ENCODE measurements around the gene SMIM31. TPM values are rescaled to one million over a fixed set of nuclear protein-coding genes. Genes with fewer than 3 reads are reported as not detected.

SMIM31 gene
- total and polyA plus RNA-seq, 3 donors from 2014 or later: not detected

DNA sequence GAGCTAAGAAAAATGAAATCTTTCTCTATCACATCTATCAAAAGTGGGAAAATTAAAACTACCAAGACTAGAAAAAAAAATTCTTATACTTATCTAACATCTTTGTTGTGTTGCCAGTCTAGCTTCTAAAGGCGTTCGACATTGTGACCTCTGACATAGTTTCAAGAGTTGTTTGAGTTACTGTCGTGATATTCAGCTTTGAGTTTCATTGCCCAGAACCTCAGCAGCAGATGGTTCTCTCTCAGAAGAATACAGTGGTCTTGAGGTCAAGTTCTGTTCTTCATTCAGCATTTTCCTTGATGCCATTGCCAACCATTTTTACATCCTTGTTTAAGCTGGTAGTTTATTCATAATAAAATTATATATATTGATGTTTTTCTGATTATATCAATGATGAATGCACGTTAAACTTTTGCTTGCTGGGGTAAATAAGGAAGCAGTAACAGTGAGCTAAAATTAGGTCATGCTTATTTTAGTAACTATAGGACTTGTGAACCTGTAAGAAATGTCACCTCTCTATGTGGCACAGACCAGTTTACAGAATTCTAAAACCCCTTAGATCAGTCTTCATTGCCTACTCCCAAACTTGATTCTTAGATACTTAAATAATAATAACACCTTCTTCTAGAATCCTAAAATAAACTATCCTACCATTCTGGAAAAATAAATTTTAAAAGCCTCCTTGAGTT lies 23.1 kb upstream of the SMIM31 start:
- Histone ChIP-seq H3K4me3 (no peak overlapping the region), H3K9me3 (no peaks in the 10 kb centered on the region), H3K27ac (no peak overlapping the region), H3K27me3 (no peaks in the 10 kb centered on the region), H3K4me1 (no peaks in the 10 kb centered on the region), H3K36me3 (ENCODE audit: low read depth, missing control alignments) (no peaks in the 10 kb centered on the region)
- DNase-seq: no peak
- 55 to 65% methylated on average over 4 of the region's 4 CpGs for WGBS, 2 donors
- intact Hi-C loops (cut with DNase I; ENCODE audit: low total_unique reads): loop anchor here (10.0 kb wide), 1 partner anchor 1176 kb away; no protein-coding TSS in a partner anchor
- TF ChIP-seq POLR2A (IDR thresholded peaks at IDR 0.05): no peak
- TF ChIP-seq, protein P1, sequence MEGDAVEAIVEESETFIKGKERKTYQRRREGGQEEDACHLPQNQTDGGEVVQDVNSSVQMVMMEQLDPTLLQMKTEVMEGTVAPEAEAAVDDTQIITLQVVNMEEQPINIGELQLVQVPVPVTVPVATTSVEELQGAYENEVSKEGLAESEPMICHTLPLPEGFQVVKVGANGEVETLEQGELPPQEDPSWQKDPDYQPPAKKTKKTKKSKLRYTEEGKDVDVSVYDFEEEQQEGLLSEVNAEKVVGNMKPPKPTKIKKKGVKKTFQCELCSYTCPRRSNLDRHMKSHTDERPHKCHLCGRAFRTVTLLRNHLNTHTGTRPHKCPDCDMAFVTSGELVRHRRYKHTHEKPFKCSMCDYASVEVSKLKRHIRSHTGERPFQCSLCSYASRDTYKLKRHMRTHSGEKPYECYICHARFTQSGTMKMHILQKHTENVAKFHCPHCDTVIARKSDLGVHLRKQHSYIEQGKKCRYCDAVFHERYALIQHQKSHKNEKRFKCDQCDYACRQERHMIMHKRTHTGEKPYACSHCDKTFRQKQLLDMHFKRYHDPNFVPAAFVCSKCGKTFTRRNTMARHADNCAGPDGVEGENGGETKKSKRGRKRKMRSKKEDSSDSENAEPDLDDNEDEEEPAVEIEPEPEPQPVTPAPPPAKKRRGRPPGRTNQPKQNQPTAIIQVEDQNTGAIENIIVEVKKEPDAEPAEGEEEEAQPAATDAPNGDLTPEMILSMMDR (IDR thresholded peaks at IDR 0.05): no peak

DNA sequence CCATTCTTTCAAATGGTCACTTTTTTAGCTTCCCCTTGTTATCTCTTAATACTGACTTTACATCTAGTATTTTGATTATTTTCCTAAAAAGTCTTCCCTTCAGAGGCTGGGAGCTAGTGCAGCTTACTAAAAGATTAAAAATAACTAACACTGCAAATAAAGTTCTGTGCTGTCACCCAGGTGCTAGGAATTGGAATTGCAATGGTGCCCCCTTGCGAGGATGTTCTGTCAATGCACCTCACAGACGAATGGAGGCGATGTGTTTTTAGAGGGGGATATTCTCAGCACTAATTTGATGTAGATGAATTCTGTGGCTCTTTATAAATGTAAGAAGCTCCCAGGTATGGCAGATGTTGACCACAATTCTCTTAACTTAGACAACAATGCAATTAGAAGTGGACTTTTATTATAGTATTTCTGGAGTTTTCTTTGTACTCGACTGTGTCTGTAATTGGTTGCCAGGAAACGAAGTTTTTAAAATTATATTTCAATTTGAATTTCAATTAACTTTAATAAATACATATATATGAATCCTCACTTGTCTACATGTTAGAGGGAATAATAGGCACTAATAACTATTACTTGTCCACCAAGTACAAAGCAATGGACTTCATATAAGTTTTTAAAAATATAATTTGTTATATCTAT lies 22.0 kb upstream of the SMIM31 start:
- H3K27me3 ChIP-seq: no peaks in the 10 kb centered on the region
- no peaks in the 10 kb centered on the region for H3K36me3 ChIP-seq (ENCODE audit: low read depth, missing control alignments)
- intact Hi-C loops (cut with DNase I; ENCODE audit: low total_unique reads): loop anchor here (10.0 kb wide), 1 partner anchor 1177 kb away; no protein-coding TSS in a partner anchor

DNA sequence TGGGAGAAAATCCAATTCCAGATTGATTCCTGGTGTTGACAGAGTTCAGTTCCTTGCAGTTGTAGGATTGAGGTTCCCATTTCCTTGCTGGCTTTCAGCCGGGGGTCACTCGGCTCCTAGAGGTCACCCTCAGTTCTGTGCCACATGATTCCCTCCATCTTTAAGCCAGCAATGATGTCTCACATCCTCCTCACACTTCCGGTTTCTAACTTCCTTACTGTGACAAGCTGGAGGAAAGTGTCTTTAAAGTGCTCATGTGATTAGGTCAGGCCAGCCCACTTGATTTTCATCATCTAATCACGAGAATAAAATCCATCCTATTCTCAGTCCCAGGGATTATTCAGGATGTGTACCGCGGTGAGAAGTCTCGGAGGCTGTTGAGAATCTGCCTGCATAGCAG lies 19.4 kb upstream of the SMIM31 start:
- intact Hi-C loops (cut with DNase I; ENCODE audit: low total_unique reads): loop anchor here (10.0 kb wide), 1 partner anchor 1180 kb away; no protein-coding TSS in a partner anchor
- Histone ChIP-seq H3K4me3 (no peak overlapping the region), H3K36me3 (ENCODE audit: low read depth, missing control alignments) (no peaks in the 10 kb centered on the region), H3K4me1 (no peaks in the 10 kb centered on the region), H3K27me3 (no peaks in the 10 kb centered on the region), H3K27ac (no peak overlapping the region), H3K9me3 (no peaks in the 10 kb centered on the region)
- 41 to 49% methylated on average over 7 of the region's 7 CpGs for WGBS, 2 donors
- DNase-seq: no peak
- TF ChIP-seq, protein P1 (IDR thresholded peaks at IDR 0.05): no peak
- TF ChIP-seq POLR2A (IDR thresholded peaks at IDR 0.05): no peak

More for the DNA sequence above, 22.0 kb upstream of the SMIM31 start:
- H3K4me3 ChIP-seq: no peak overlapping the region
- no peak overlapping the region for H3K27ac ChIP-seq
- no peaks in the 10 kb centered on the region for H3K4me1 ChIP-seq
- no peak for TF ChIP-seq POLR2A (IDR thresholded peaks at IDR 0.05)
- TF ChIP-seq, protein P1 (IDR thresholded peaks at IDR 0.05): peak; percentile 31 to 67 (median 60)
- H3K9me3 ChIP-seq: no peaks in the 10 kb centered on the region
- whole genome bisulfite sequencing, 2 donors: 29 to 33% methylated on average over 5 of the region's 5 CpGs
- DNase-seq: peak; percentile 56

DNA sequence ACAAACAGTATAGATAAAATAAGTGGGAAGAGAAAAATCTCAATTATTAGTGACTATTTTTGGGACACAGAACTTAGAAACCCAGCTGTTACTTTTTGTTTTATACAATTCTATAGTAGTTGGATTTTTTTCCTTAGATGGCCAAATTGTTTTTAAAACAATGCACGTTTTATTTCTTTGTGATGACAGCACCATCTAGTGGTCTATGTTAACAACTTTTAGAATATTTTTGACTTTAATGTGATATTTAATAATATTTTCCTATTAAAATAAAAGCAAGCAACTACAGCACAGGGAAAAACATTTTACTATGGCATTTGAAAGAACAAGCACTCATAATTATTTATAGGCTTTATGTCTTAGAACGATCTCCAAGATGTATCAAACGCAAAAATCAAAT lies 5.6 kb upstream of the SMIM31 start:
- Histone ChIP-seq H3K4me3 (no peak overlapping the region), H3K27ac (no peak overlapping the region), H3K36me3 (ENCODE audit: low read depth, missing control alignments) (no peaks in the 10 kb centered on the region), H3K27me3 (no peaks in the 10 kb centered on the region), H3K4me1 (no peaks in the 10 kb centered on the region), H3K9me3 (no peaks in the 10 kb centered on the region)
- TF ChIP-seq POLR2A (IDR thresholded peaks at IDR 0.05): no peak
- TF ChIP-seq, protein P1 (IDR thresholded peaks at IDR 0.05): peak in 1 of 3 experiments; percentile 58
- intact Hi-C loops (cut with DNase I; ENCODE audit: low total_unique reads): no loop called here
- no peak for DNase-seq
- WGBS, 2 donors: 52 to 57% methylated on average over 3 of the region's 3 CpGs
